OCI-LY7 (cell line): ENCODE results near the gene TCFL5. TPM values are rescaled to one million over a fixed set of nuclear protein-coding genes. Genes with fewer than 3 reads are reported as not detected.
A peak's percentile ranks its signal among the peaks of the same experiment; 100 is the strongest.

Experiments used
- BruUV-seq: library from RNA; stranded (reverse); fragments of 400-500 nt; replicated peaks from 2 replicates; lab custom pipeline; 2021; lab: Mats Ljungman, UMichigan
- CTCF ChIA-PET: fragments of 300-600 bp; sonication (Branson Sonifier 250); formaldehyde crosslinking; loops from one replicate; lab custom pipeline; 2022; ENCODE audit warnings: antibody characterized with exemption; ENCODE audit not compliant: unreplicated experiment; lab: Charles Lee
- POLR2A ChIA-PET: fragments of 300-600 bp; sonication (Branson Sonifier 250); formaldehyde crosslinking; loops from one replicate; lab custom pipeline; 2022; ENCODE audit warnings: antibody characterized with exemption; lab: Charles Lee
- DNase-seq: peaks from one replicate; pipeline ENCODE4 v3.0.0-alpha.2; 2015; ENCODE audit warnings: low spot score
- H2AFZ ChIP-seq: fragments of 200-600 bp; sonication (generic), shearing (Covaris generic); 2 replicates; pipeline ENCODE4 v1.6.1; 2014; ENCODE audit warnings: mild to moderate bottlenecking, antibody characterized with exemption, low read length, moderate library complexity
- H3K27ac ChIP-seq: fragments of 200-600 bp; sonication (generic); 2 replicates; pipeline ENCODE4 v1.5.1; 2014; ENCODE audit warnings: mixed run types, low read depth, mild to moderate bottlenecking, moderate library complexity, low read length, inconsistent platforms; ENCODE audit not compliant: poor library complexity, severe bottlenecking
- H3K36me3 ChIP-seq: fragments of 200-600 bp; sonication (generic); 2 replicates; pipeline ENCODE4 v1.6.1; 2014; ENCODE audit warnings: mild to moderate bottlenecking, antibody characterized with exemption, low read length, moderate library complexity, mixed read lengths; ENCODE audit not compliant: insufficient read depth
- H3K4me1 ChIP-seq: fragments of 200-600 bp; sonication (generic); 2 replicates; pipeline ENCODE4 v1.5.1; 2014; ENCODE audit warnings: mild to moderate bottlenecking, low read length; ENCODE audit not compliant: insufficient read depth, poor library complexity, severe bottlenecking
- H3K4me2 ChIP-seq: fragments of 200-600 bp; sonication (generic); 2 replicates; pipeline ENCODE4 v1.6.1; 2014; ENCODE audit warnings: mild to moderate bottlenecking, low read length
- H3K4me3 ChIP-seq: fragments of 200-600 bp; sonication (generic); 2 replicates; pipeline ENCODE4 v1.5.1; 2014; ENCODE audit warnings: mild to moderate bottlenecking, low read depth, low read length; ENCODE audit not compliant: poor library complexity, severe bottlenecking
- H3K79me2 ChIP-seq: fragments of 200-600 bp; sonication (generic); 2 replicates; pipeline ENCODE4 v1.6.1; 2016; ENCODE audit warnings: low read depth, mild to moderate bottlenecking, low read length, moderate library complexity, mixed read lengths; ENCODE audit not compliant: insufficient read depth
- H3K9me2 ChIP-seq: fragments of 200-600 bp; sonication (generic); 2 replicates; pipeline ENCODE4 v1.6.1; 2016; ENCODE audit warnings: mild to moderate bottlenecking, low read length, mixed read lengths; ENCODE audit not compliant: insufficient read depth
- H3K9me3 ChIP-seq: fragments of 200-600 bp; sonication (generic); 2 replicates; pipeline ENCODE4 v1.6.1; 2014; ENCODE audit warnings: mild to moderate bottlenecking, mixed run types, low read length, mixed read lengths
- H4K20me1 ChIP-seq: fragments of 200-600 bp; sonication (generic); 2 replicates; pipeline ENCODE4 v1.6.1; 2014; ENCODE audit warnings: mild to moderate bottlenecking, antibody characterized with exemption, low read length, moderate library complexity, mixed read lengths; ENCODE audit not compliant: insufficient read depth
- EZH2phosphoT487 ChIP-seq: fragments of 200-600 bp; sonication (generic); IDR thresholded peaks from 2 replicates; pipeline ENCODE4 v1.6.1; 2018; ENCODE audit warnings: low read depth, borderline replicate concordance, mild to moderate bottlenecking, mixed run types, antibody characterized with exemption, low read length, moderate library complexity, mixed read lengths
- intact Hi-C: fragments of 100-400 bp; cut with micrococcal nuclease; formaldehyde crosslinking; loops from one replicate; pipeline ENCODE4 v1.10.0; 2022; ENCODE audit not compliant: unreplicated experiment
- total RNA-seq, 2 experiments: library from RNA; depleted of rRNA in 1 of 2; stranded (reverse); fragments of >200 nt in 1 of 2; shearing (Covaris generic) in 1 of 2; gene quantifications; 2 replicates each; pipeline ENCODE4 v1.2.3, GENCODE V29; 2014 to 2022
- TF ChIP-seq, protein P1 (sequence below): fragments of 200-600 bp; sonication (generic); conservative IDR thresholded peaks from 2 replicates; pipeline ENCODE4 v1.5.1; 2014; ENCODE audit warnings: mild to moderate bottlenecking, antibody characterized with exemption, low read length, moderate library complexity, mixed read lengths

The TCFL5 gene
- total RNA-seq, 2 experiments from 2014 or later, result 8.7 to 9.5 TPM

DNA sequence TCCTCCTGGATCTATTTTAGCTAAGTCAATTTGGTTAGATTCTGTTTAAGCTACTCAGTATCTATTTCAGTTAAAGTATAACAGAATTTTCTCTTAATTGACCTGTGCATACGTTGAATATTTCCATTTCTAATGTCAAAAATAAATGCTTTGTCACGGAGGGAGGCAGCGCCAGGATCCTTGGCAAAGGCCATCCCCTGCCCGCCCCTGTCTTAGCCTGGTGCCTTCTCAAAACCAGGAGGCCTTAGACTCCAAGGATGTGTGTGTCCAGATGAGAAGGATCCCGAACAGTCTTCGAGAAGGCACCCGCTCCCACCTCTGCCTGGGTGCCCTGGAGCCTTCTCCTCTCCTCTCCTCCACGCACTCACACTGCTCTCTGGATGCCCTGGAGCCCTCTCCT, 22.4 kb downstream of the TCFL5 start:
- no peak overlapping the region for H3K4me2 ChIP-seq
- intact Hi-C loops, result no loop called here
- TF ChIP-seq EZH2phosphoT487, result no peak
- TF ChIP-seq, protein P1, sequence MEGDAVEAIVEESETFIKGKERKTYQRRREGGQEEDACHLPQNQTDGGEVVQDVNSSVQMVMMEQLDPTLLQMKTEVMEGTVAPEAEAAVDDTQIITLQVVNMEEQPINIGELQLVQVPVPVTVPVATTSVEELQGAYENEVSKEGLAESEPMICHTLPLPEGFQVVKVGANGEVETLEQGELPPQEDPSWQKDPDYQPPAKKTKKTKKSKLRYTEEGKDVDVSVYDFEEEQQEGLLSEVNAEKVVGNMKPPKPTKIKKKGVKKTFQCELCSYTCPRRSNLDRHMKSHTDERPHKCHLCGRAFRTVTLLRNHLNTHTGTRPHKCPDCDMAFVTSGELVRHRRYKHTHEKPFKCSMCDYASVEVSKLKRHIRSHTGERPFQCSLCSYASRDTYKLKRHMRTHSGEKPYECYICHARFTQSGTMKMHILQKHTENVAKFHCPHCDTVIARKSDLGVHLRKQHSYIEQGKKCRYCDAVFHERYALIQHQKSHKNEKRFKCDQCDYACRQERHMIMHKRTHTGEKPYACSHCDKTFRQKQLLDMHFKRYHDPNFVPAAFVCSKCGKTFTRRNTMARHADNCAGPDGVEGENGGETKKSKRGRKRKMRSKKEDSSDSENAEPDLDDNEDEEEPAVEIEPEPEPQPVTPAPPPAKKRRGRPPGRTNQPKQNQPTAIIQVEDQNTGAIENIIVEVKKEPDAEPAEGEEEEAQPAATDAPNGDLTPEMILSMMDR, result no peak
- no TSS peak for BruUV-seq
- no peak overlapping the region for H3K27ac ChIP-seq
- CTCF ChIA-PET, result no interaction called here
- no peak for DNase-seq
- H4K20me1 ChIP-seq, result no peaks in the 10 kb centered on the region
- no peak overlapping the region for H3K4me3 ChIP-seq
- H3K9me2 ChIP-seq, result no peaks in the 10 kb centered on the region
- peaks cover 8% of the 10 kb centered on the region for H3K4me1 ChIP-seq
- POLR2A ChIA-PET, result no interaction called here
- no peaks in the 10 kb centered on the region for H3K79me2 ChIP-seq
- H3K36me3 ChIP-seq, result no peaks in the 10 kb centered on the region
- H2AFZ ChIP-seq, result no peak overlapping the region
- H3K9me3 ChIP-seq, result no peaks in the 10 kb centered on the region

DNA sequence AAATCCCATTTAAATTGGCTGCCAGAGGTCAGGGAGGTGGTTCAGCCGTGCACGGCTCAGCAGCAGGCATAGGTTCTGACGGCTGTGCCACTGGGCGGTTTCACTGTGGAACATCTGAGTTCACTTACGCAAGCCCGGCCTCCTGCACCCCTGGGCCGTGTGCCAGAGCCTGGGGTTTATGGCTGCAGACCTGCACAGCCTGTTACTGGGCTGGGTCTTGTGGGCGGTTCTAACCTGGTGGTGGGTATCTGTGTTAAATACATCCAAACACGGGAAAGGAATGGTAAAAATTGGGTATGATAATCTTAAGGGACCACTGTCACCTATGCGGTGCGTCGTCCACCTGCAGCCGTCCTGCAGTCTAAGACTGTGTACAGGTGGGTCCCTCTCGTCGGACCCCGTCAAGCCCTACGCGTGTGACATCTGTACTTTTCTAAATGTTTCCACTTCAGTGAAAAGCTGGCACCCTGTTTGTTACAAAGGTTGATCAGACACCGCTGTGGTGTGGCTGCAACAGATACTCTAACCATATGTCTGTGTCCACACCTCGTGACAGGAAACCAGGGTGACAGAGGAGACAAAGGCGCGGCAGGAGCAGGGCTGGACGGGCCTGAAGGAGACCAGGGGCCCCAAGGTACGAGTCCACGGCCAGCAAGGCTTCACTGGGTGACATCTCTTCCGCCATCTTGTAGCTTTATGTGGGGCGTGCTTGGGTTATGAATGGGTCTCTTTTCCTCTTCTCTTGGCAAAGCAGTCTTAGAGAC, 23.3 kb downstream of the TCFL5 start:
- BruUV-seq, result no TSS peak
- H3K9me2 ChIP-seq, result no peaks in the 10 kb centered on the region
- H3K4me1 ChIP-seq, result peaks cover 8% of the 10 kb centered on the region
- H3K27ac ChIP-seq, result no peak overlapping the region
- POLR2A ChIA-PET, result no interaction called here
- no peak overlapping the region for H3K4me3 ChIP-seq
- no peaks in the 10 kb centered on the region for H4K20me1 ChIP-seq
- DNase-seq, result no peak
- H2AFZ ChIP-seq, result no peak overlapping the region
- CTCF ChIA-PET, result no interaction called here
- peak overlapping the region; percentile 24; the same call in 1 of the 2 replicates for H3K4me2 ChIP-seq
- TF ChIP-seq EZH2phosphoT487, result no peak
- TF ChIP-seq, protein P1, result no peak
- no peaks in the 10 kb centered on the region for H3K79me2 ChIP-seq
- H3K9me3 ChIP-seq, result no peaks in the 10 kb centered on the region
- no peaks in the 10 kb centered on the region for H3K36me3 ChIP-seq
- intact Hi-C loops, result no loop called here

DNA sequence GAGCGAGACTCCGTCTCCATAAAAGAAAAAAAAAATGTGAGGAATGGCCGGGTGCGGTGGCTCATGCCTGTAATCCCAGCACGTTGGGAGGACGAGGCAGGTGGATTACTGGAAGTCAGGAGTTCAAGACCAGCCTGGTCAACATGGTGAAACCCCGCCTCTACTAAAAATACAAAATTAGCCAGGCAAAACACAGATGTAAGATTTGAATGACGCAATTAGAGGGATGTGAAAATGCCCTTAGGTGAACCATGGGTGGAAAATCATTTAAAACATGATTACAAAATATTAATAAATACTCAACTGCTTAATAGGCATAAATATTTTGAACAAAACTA, 23.9 kb downstream of the TCFL5 start:
- Histone ChIP-seq H3K36me3 (no peaks in the 10 kb centered on the region), H3K4me2 (no peak overlapping the region; the same call in 1 of the 2 replicates), H3K9me2 (no peaks in the 10 kb centered on the region), H3K79me2 (no peaks in the 10 kb centered on the region), H3K9me3 (no peaks in the 10 kb centered on the region), H3K27ac (no peak overlapping the region), H2AFZ (no peak overlapping the region), H3K4me1 (peaks cover 13% of the 10 kb centered on the region), H4K20me1 (no peaks in the 10 kb centered on the region), H3K4me3 (no peak overlapping the region)
- no TSS peak for BruUV-seq
- ChIA-PET POLR2A (no interaction called here), CTCF (no interaction called here)
- TF ChIP-seq, protein P1, result no peak
- no peak for TF ChIP-seq EZH2phosphoT487
- no peak for DNase-seq
- intact Hi-C loops, result no loop called here
